G401.6 (cell line): ENCODE results near the gene PDZD2.
"Not testable (repeated sequence)": the region's sequence is repeated elsewhere in the genome, so short reads cannot be mapped to it uniquely, and the experiment has no call there.

ENCODE experiments used
- FAIRE-seq: peaks from 2 replicates; lab custom pipeline; 2012; peaks lifted over from hg19 to GRCh38; lab: Jason Lieb, UNC

Gene PDZD2

GRCh38 chr5:32080565-32080964, 441.6 kb downstream of the PDZD2 start:
- FAIRE-seq: not testable (repeated sequence)

- FAIRE-seq: no peak
Observed at GRCh38 chr5:32082701-32083100, 443.8 kb downstream of the PDZD2 start.

- no peak for FAIRE-seq
Observed at GRCh38 chr5:32083981-32084430, 445.1 kb downstream of the PDZD2 start.

GRCh38 chr5:32087086-32088082, 448.5 kb downstream of the PDZD2 start:
- FAIRE-seq: no peak

- no peak for FAIRE-seq
Observed at GRCh38 chr5:32088214-32088613, 449.3 kb downstream of the PDZD2 start.

GRCh38 chr5:32089146-32090000, 450.4 kb downstream of the PDZD2 start:
- no peak for FAIRE-seq

- no peak for FAIRE-seq
Observed at GRCh38 chr5:32090026-32090754, 451.3 kb downstream of the PDZD2 start.

- no peak for FAIRE-seq
Observed at GRCh38 chr5:32090755-32091128, 451.8 kb downstream of the PDZD2 start.

GRCh38 chr5:32092938-32093812, 454.2 kb downstream of the PDZD2 start:
- FAIRE-seq: peak; percentile 62

GRCh38 chr5:32094691-32095090, 455.8 kb downstream of the PDZD2 start:
- no peak for FAIRE-seq

- FAIRE-seq: no peak
Observed at GRCh38 chr5:32095261-32095671, 456.3 kb downstream of the PDZD2 start.

GRCh38 chr5:32096891-32097595, 458.1 kb downstream of the PDZD2 start:
- FAIRE-seq: no peak

- FAIRE-seq: no peak
Observed at GRCh38 chr5:32098291-32098690, 459.4 kb downstream of the PDZD2 start.

GRCh38 chr5:32098890-32099310, 460.0 kb downstream of the PDZD2 start:
- no peak for FAIRE-seq

- no peak for FAIRE-seq
Observed at GRCh38 chr5:32099486-32100035, 460.6 kb downstream of the PDZD2 start.

- FAIRE-seq: no peak
Observed at GRCh38 chr5:32100230-32100629, 461.3 kb downstream of the PDZD2 start.

GRCh38 chr5:32100691-32101302, 461.9 kb downstream of the PDZD2 start:
- no peak for FAIRE-seq

- no peak for FAIRE-seq
Observed at GRCh38 chr5:32102254-32102986, 463.5 kb downstream of the PDZD2 start.

GRCh38 chr5:32103521-32103920, 464.6 kb downstream of the PDZD2 start:
- no peak for FAIRE-seq
